Activated T-helper 2 cell treated with anti-CD3 and anti-CD28 coated beads, Interferon-gamma antibody, Interleukin-2, Interleukin-4, amounts not matched to agents 10 μg/mL and 5 μg/mL and 100 μg/mL, durations not matched to agents 14 hours and 24 hours and 36 hours (primary cell): ENCODE measurements around the gene VPS16. TPM values are rescaled to one million over a fixed set of nuclear protein-coding genes. Genes with fewer than 3 reads are reported as not detected.
"Not testable (repeated sequence)": the region's sequence is repeated elsewhere in the genome, so short reads cannot be mapped to it uniquely, and the experiment has no call there.

Source experiments
- DNase-seq: peaks from one replicate; pipeline ENCODE4 v3.0.0; 2021; ENCODE audit warnings: low spot score
- H3K27ac Mint-ChIP-seq: one replicate; pipeline ENCODE4 v1.8.0; 2021; ENCODE audit warnings: mixed read lengths
- H3K27me3 Mint-ChIP-seq: one replicate; pipeline ENCODE4 v1.8.0; 2021; ENCODE audit warnings: low read depth, mixed read lengths
- H3K36me3 Mint-ChIP-seq: one replicate; pipeline ENCODE4 v1.8.0; 2021; ENCODE audit warnings: low read depth, mixed read lengths
- H3K4me1 Mint-ChIP-seq: one replicate; pipeline ENCODE4 v1.8.0; 2021; ENCODE audit warnings: low read depth, mixed read lengths
- H3K4me3 Mint-ChIP-seq: one replicate; pipeline ENCODE4 v1.8.0; 2021; ENCODE audit warnings: low read depth, mild to moderate bottlenecking, moderate library complexity, mixed read lengths
- H3K9me3 Mint-ChIP-seq: one replicate; pipeline ENCODE4 v1.8.0; 2021; ENCODE audit warnings: mixed read lengths
- intact Hi-C: fragments of 100-400 bp; cut with micrococcal nuclease; formaldehyde crosslinking; loops from one replicate; pipeline ENCODE4 v1.15.1; 2023
- total RNA-seq: library from RNA; stranded (reverse); gene quantifications from 2 replicates; pipeline ENCODE4 v1.2.3, GENCODE V29; 2022

VPS16 gene
- total RNA-seq, 1 donor from 2014 or later: 50.1 TPM

DNA sequence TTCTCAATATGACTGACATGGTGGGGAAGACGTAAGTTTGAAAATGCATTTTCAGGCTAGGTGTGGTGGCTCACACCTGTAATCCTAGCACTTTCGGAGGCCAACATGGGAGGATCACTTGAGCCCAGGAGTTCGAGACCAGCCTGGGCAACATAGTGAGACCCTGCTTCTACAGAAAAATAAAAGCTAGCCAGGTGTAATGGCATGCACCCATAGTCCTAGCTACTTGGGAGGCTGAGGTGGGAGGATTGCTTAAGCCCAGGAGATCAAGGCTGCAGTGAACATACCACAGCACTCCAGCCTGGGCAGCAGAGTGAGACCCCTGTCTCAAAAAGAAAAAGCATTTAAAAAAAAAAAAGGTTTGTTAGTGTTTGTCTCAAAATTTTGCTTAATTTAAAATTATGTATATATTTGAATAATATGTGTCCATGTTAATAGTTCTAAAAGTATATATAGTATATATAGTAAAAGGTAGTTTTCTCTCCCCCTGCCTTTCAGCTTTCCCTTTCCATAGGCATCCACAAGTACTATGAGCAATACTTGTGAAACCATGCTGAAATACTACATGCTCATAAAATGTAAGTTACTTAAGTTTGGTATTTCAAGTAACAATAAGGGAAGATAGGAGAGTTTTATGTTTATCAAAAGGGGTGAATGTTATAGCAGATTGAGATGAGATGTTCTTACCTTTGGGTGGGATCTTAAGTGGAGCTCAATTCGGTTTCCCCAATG is 47.8 kb downstream of the VPS16 start:
- intact Hi-C loops: no loop called here
- Mint-ChIP-seq H3K4me1 (peaks cover 48% of the 10 kb centered on the region), H3K9me3 (no peaks in the 10 kb centered on the region), H3K4me3 (no peak overlapping the region), H3K27me3 (no peaks in the 10 kb centered on the region), H3K27ac (no peak overlapping the region), H3K36me3 (peaks cover 45% of the 10 kb centered on the region)
- DNase-seq: no peak

DNA sequence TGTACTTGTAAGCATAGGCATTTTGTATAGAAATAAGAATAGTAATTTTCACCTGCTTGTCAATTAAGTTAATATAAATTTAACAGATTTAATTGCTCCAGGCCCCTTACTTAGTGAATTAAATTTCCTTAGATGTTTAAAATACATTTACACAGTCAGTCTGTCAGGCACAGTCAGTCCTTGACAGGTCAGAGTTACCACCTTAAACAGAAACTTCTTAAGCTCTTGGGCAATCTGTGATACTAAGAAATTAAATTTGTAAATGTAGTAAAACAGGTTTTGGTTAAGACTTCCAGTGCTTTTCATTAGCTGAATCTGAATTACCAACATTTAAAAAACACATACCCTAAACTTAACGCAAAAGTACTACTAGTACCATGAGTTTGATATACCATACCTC is 48.7 kb downstream of the VPS16 start:
- H3K4me3 Mint-ChIP-seq: no peak overlapping the region
- DNase-seq: no peak
- no peaks in the 10 kb centered on the region for H3K27me3 Mint-ChIP-seq
- H3K27ac Mint-ChIP-seq: no peak overlapping the region
- peaks cover 3% of the 10 kb centered on the region for H3K9me3 Mint-ChIP-seq
- peaks cover 43% of the 10 kb centered on the region for H3K4me1 Mint-ChIP-seq
- H3K36me3 Mint-ChIP-seq: peaks cover 44% of the 10 kb centered on the region
- intact Hi-C loops: no loop called here

DNA sequence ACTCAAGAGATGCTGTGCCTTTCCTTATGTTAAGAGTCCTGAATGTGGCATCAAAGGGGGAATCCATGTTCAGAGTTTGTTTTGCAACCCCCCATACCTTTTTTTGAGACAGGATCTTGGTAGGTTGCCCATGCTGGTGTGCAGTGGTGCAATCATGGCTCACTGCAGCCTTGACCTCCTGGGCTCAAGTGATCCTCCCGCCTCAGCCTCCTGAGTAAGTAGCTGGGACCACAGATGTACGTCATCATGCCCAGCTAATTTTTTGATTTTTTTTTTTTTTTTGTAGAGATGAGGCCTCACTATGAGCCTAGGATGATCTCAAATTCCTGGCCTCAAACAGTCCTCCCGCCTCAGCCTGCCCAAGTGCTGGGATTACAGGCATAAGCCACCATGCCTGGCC is 49.3 kb downstream of the VPS16 start:
- H3K27ac Mint-ChIP-seq: no peak overlapping the region
- H3K27me3 Mint-ChIP-seq: no peaks in the 10 kb centered on the region
- H3K4me3 Mint-ChIP-seq: no peak overlapping the region
- H3K9me3 Mint-ChIP-seq: peaks cover 6% of the 10 kb centered on the region
- peaks cover 46% of the 10 kb centered on the region for H3K36me3 Mint-ChIP-seq
- H3K4me1 Mint-ChIP-seq: peaks cover 40% of the 10 kb centered on the region
- intact Hi-C loops: no loop called here
- no peak for DNase-seq

DNA sequence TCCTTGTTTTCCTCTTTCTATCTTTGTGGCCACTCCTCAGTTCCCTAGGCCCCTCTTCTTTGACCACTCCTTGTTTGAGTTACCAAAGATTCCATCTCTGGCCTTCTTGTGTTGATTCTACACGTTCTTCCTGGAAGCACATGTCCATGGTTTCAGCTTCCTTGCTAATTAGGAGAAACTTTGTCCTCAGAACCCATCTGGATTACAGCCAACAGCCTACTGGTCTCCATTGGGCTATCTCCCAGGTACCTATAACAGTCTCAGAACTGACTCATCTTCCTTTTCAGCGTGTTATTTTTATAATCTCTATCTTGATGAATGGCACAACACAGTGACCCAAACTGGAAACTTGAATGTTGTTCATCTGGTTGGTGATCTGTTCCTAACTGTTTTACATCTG is 50.2 kb downstream of the VPS16 start:
- DNase-seq: no peak
- peaks cover 32% of the 10 kb centered on the region for H3K4me1 Mint-ChIP-seq
- intact Hi-C loops: no loop called here
- peaks cover 6% of the 10 kb centered on the region for H3K9me3 Mint-ChIP-seq
- no peaks in the 10 kb centered on the region for H3K27me3 Mint-ChIP-seq
- H3K4me3 Mint-ChIP-seq: no peak overlapping the region
- peak overlapping the region; percentile 15 for H3K27ac Mint-ChIP-seq
- peaks cover 42% of the 10 kb centered on the region for H3K36me3 Mint-ChIP-seq

DNA sequence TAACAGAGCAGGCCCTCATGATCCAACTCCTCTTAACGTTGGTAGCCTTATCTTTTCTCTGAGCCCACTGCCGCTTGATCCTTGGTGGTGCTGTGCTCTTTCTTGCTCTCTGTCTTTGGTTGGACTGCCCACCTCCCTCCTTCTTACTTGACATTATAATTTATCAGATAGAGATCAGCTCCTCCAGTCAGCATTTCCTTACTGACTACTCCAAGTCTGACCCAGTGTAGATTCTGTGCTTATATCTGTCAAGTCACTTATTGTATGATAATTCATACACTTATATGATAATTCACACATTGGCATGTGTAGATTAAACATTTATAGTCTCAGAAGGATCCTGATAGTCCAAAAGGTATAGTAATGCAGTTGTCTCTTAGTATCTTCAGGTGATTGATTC is 50.8 kb downstream of the VPS16 start:
- no peak for DNase-seq

DNA sequence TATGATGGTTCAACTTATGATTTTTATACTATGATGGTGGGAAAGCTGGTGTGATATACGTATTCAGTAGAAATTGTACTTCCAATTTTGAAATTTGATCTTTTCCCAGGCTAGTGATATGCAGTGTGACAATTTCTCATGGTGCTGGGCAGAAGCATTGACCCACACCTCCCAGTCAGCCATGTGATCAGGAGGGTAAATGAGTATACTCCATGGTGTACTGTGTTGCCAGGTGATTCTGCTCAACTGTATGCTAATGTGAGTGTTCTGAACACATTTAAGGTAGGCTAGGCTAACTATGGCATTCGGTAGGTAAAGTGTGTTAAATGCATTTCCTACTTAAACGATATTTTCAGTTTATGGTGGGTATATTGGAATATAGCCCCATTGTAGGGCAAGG is 51.8 kb downstream of the VPS16 start:
- Mint-ChIP-seq H3K27me3 (no peaks in the 10 kb centered on the region), H3K4me3 (no peak overlapping the region), H3K27ac (no peak overlapping the region), H3K36me3 (peaks cover 47% of the 10 kb centered on the region), H3K9me3 (peaks cover 6% of the 10 kb centered on the region), H3K4me1 (peaks cover 28% of the 10 kb centered on the region)
- intact Hi-C loops: no loop called here
- DNase-seq: no peak

More for the DNA sequence above, 50.8 kb downstream of the VPS16 start:
- Mint-ChIP-seq H3K4me1 (peaks cover 32% of the 10 kb centered on the region), H3K27ac (peak overlapping the region; percentile 15), H3K9me3 (peaks cover 6% of the 10 kb centered on the region), H3K36me3 (peaks cover 44% of the 10 kb centered on the region), H3K4me3 (no peak overlapping the region), H3K27me3 (no peaks in the 10 kb centered on the region)
- intact Hi-C loops: no loop called here

DNA sequence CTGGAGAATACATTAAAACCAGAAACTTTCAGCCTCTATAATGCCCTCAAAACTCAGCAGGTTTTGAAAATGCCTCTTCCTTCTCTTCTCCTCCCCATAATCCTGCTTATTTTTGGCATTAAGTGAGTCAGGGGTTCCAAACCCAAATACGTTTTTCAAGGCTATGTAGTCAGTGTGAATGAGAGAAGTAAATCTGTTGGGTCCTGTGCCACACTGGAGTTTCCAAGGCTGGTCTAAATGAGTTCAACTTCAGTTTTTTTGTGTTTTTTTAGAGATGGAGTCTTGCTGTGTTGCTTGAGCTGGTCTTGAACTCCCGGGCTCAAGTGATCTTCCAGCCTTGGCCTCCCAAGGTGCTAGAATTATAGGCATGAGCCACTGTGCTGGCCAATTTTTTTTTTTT is 53.7 kb downstream of the VPS16 start:
- Mint-ChIP-seq H3K36me3 (peaks cover 44% of the 10 kb centered on the region), H3K4me3 (no peak overlapping the region), H3K27ac (no peak overlapping the region), H3K4me1 (peaks cover 27% of the 10 kb centered on the region), H3K9me3 (peaks cover 6% of the 10 kb centered on the region), H3K27me3 (no peaks in the 10 kb centered on the region)
- no peak for DNase-seq
- intact Hi-C loops: no loop called here

DNA sequence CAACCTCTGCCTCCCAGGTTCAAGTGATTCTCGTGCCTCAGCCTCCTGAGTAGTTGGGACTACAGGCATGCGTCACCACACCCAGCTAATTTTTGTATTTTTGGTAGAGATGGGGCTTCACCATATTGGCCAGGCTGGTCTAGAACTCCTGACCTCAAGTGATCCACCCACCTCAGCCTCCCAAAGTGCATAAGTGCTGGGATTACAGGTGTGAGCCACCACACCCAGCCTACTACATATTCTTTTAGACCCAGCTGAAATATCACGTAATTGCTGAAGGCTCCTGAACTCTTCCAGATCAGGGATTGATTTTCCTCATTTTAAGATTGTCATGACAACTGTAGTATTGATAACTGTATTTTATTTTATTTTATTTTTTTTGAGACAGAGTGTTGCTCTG is 54.6 kb downstream of the VPS16 start:
- H3K4me3 Mint-ChIP-seq, DNase-seq, H3K27me3 Mint-ChIP-seq, intact Hi-C loops, H3K27ac Mint-ChIP-seq, H3K9me3 Mint-ChIP-seq: not testable (repeated sequence)
- Mint-ChIP-seq H3K4me1 (peaks cover 25% of the 10 kb centered on the region), H3K36me3 (peaks cover 46% of the 10 kb centered on the region)

DNA sequence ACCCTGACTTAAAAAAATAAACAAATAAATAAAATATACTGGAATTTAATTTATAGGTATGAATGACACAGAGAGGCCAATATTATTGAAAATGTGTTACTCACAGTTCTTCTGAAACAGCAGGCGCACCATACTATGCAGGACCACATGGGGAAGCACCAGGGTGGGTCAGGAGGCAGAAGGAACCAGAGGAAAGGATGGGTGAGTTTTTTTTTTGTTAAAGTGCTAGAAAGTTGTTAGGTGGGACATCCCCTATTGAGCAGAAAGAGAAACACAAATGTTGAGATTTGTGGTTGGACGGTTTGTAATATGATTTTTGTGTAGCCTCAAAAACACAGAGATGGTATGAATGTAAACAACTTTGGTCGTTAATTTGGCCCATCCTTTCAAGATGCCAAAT is 58.7 kb downstream of the VPS16 start:
- no peak overlapping the region for H3K4me3 Mint-ChIP-seq
- H3K9me3 Mint-ChIP-seq: peaks cover 3% of the 10 kb centered on the region
- DNase-seq: no peak
- H3K4me1 Mint-ChIP-seq: peaks cover 22% of the 10 kb centered on the region
- no peak overlapping the region for H3K27ac Mint-ChIP-seq
- no peaks in the 10 kb centered on the region for H3K27me3 Mint-ChIP-seq
- intact Hi-C loops: no loop called here
- peaks cover 34% of the 10 kb centered on the region for H3K36me3 Mint-ChIP-seq

DNA sequence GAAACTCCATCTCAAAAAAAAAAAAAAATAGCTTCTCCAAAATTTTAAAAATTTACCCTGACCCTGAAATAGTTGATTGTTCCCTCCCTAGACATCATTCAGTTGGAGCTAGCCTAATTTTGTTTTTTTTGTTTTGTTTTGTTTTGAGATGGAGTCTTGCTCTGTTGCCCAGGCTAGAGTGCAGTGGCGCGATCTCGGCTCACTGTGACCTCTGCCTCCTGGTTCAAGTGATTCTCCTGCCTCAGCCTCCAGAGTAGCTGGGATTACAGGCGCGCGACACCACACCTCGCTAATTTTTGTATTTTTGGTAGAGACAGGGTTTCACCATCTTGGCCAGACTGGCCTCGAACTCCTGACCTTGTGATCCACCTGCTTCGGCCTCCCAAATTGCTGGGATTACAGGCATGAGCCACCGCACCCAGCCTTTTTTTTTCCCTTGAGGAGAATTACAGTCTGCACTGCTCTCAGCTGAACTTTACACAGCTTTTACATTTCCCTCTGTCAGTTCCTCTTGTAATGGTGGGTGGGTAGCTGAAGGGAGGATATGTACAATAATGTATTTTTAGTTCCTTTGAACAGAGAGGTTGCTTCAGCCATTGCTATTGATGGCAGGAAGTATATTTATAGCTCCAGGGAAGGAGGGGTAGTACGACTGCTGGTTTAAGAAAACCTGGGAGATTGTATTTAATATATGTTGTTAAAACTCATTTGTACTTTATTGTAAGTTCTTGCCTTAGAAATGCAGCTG is 60.5 kb downstream of the VPS16 start:
- peaks cover 22% of the 10 kb centered on the region for H3K4me1 Mint-ChIP-seq
- no peak overlapping the region for H3K4me3 Mint-ChIP-seq
- DNase-seq: no peak
- no peak overlapping the region for H3K27ac Mint-ChIP-seq
- intact Hi-C loops: no loop called here
- H3K36me3 Mint-ChIP-seq: peaks cover 35% of the 10 kb centered on the region
- no peaks in the 10 kb centered on the region for H3K27me3 Mint-ChIP-seq
- no peaks in the 10 kb centered on the region for H3K9me3 Mint-ChIP-seq

DNA sequence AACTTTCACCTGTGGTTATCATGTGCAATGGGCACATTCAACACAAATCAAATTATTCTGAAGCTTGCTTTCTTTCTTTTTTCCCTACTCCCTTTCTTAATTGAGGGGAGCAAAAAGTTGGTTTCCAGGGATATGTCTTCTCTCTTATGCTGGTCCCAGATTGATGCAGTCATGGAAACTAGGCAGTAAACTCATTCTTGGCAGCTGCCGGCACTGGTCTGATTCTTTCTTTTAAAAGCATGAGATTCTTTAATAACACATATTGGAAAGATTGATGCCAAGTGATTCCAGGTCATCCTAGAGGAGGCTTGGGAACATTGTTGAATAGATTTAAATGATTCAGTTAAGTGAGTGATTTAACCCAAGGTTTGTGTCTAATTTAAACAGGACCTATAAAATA is 61.7 kb downstream of the VPS16 start:
- intact Hi-C loops: no loop called here
- no peak overlapping the region for H3K27ac Mint-ChIP-seq
- H3K27me3 Mint-ChIP-seq: no peaks in the 10 kb centered on the region
- H3K9me3 Mint-ChIP-seq: no peaks in the 10 kb centered on the region
- no peak overlapping the region for H3K4me3 Mint-ChIP-seq
- no peak for DNase-seq
- peaks cover 22% of the 10 kb centered on the region for H3K4me1 Mint-ChIP-seq
- H3K36me3 Mint-ChIP-seq: peaks cover 28% of the 10 kb centered on the region

DNA sequence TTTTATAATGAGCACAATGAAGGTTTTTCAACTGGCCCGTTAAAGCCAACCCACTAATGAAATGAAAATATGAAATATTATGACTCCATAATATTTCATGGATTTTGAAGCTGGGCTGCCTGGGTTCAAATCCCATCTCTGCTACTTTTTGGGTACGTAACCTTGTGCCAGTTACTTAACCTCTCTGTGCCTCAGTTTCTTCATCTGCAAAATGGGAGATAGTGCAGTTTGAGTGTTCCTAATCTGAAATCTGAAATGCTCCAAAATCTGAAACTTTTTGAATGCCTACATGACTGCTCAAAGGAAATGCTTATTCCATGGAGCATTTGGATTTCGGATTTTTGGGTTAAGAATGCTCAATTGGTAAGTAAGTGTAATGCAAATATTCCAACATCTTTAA is 62.3 kb downstream of the VPS16 start:
- H3K9me3 Mint-ChIP-seq: no peaks in the 10 kb centered on the region
- intact Hi-C loops: no loop called here
- no peak overlapping the region for H3K27ac Mint-ChIP-seq
- DNase-seq: no peak
- H3K27me3 Mint-ChIP-seq: no peaks in the 10 kb centered on the region
- peaks cover 28% of the 10 kb centered on the region for H3K36me3 Mint-ChIP-seq
- no peak overlapping the region for H3K4me3 Mint-ChIP-seq
- H3K4me1 Mint-ChIP-seq: peaks cover 21% of the 10 kb centered on the region

DNA sequence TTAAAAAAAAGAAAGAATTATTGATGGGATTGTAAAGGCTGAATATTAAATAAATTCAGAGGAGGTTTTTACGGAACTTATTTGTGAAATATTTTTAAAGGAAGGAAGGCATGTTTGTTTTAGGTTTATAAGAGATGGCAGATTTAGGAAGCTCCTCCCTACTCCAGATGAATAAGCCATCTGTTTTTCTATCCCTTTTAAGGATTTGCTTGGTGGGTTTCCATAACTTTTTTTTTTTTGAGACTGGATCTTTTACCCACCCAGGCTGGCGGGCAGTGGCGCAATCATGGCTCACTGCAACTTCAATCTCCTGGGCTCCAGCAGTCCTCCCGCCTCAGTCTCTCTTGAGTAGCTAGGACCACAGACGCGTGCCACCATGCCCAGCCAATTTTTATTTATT is 63.1 kb downstream of the VPS16 start:
- peaks cover 21% of the 10 kb centered on the region for H3K4me1 Mint-ChIP-seq

More for the DNA sequence above, 63.1 kb downstream of the VPS16 start:
- Mint-ChIP-seq H3K36me3 (peaks cover 28% of the 10 kb centered on the region), H3K9me3 (no peaks in the 10 kb centered on the region), H3K4me3 (no peak overlapping the region), H3K27me3 (no peaks in the 10 kb centered on the region), H3K27ac (no peak overlapping the region)
- intact Hi-C loops: no loop called here
- DNase-seq: no peak
